ENCODE results near the gene SETD4. TPM values are rescaled to one million over a fixed set of nuclear protein-coding genes. Genes with fewer than 3 reads are reported as not detected.
A peak's percentile ranks its signal among the peaks of the same experiment; 100 is the strongest.

The SETD4 gene
- total and polyA plus RNA-seq, 4 donors: 8.1 to 30.3 (median 16.3) TPM

GRCh38 chr21:36045993-36046392, 14.3 kb downstream of the SETD4 start:
- Histone ChIP-seq H3K27me3 (ENCODE audit: control insufficient read depth in 3 of 3, insufficient read depth in 3 of 3, low read length in 2 of 3) (no peaks in the 10 kb centered on the region), H3K4me3 (no peak overlapping the region), H3K36me3 (ENCODE audit: control insufficient read depth in 4 of 4, insufficient read depth in 4 of 4, low read length in 4 of 4) (peaks cover 22 to 44% (median 27%) of the 10 kb centered on the region in 4 donors), H3K9ac (ENCODE audit: insufficient read depth in 1 of 2, low read length in 2 of 2) (no peak overlapping the region), H3K9me3 (ENCODE audit: control insufficient read depth in 4 of 4, insufficient read depth in 3 of 4, low read length in 3 of 4) (peaks cover 0 to 3% (median 0%) of the 10 kb centered on the region in 4 donors), H3K27ac (ENCODE audit: low read depth in 1 of 2, low read length in 1 of 2) (no peak overlapping the region), H3K4me1 (ENCODE audit: control insufficient read depth in 5 of 5, insufficient read depth in 5 of 5, low read length in 5 of 5) (peaks cover 0 to 2% (median 0%) of the 10 kb centered on the region in 5 donors)
- DNase-seq (no peak), ATAC-seq (ENCODE audit: insufficient read depth, low FRiP score) (no peak)
- WGBS, 2 donors: 25 to 39% methylated on average over 1 of the region's 1 CpG
- TF ChIP-seq CTCF (IDR thresholded peaks at IDR 0.05; ENCODE audit: control extremely low read depth, extremely low read depth): no peak

GRCh38 chr21:36044056-36044455, 16.3 kb downstream of the SETD4 start:
- H3K9me3 ChIP-seq (ENCODE audit: control insufficient read depth in 4 of 4, insufficient read depth in 3 of 4, low read length in 3 of 4): no peaks in the 10 kb centered on the region
- H3K9ac ChIP-seq (ENCODE audit: insufficient read depth in 1 of 2, low read length in 2 of 2): no peak overlapping the region
- H3K4me1 ChIP-seq (ENCODE audit: control insufficient read depth in 5 of 5, insufficient read depth in 5 of 5, low read length in 5 of 5): peaks cover 0 to 4% (median 0%) of the 10 kb centered on the region in 5 donors
- TF ChIP-seq CTCF (IDR thresholded peaks at IDR 0.05; ENCODE audit: control extremely low read depth, extremely low read depth): no peak
- H3K36me3 ChIP-seq (ENCODE audit: control insufficient read depth in 4 of 4, insufficient read depth in 4 of 4, low read length in 4 of 4): peaks cover 25 to 48% (median 26%) of the 10 kb centered on the region in 4 donors
- no peak overlapping the region for H3K4me3 ChIP-seq
- DNase-seq (no peak), ATAC-seq (ENCODE audit: insufficient read depth, low FRiP score) (no peak)
- H3K27ac ChIP-seq (ENCODE audit: low read depth in 1 of 2, low read length in 1 of 2): no peak overlapping the region
- no peaks in the 10 kb centered on the region for H3K27me3 ChIP-seq (ENCODE audit: control insufficient read depth in 3 of 3, insufficient read depth in 3 of 3, low read length in 2 of 3)
- 85 to 91% methylated on average over 10 of the region's 10 CpGs for WGBS, 2 donors

GRCh38 chr21:36041910-36042309, 18.4 kb downstream of the SETD4 start:
- H3K4me3 ChIP-seq: no peak overlapping the region
- H3K4me1 ChIP-seq (ENCODE audit: control insufficient read depth in 5 of 5, insufficient read depth in 5 of 5, low read length in 5 of 5): peaks cover 0 to 4% (median 0%) of the 10 kb centered on the region in 5 donors
- H3K27me3 ChIP-seq (ENCODE audit: control insufficient read depth in 3 of 3, insufficient read depth in 3 of 3, low read length in 2 of 3): no peaks in the 10 kb centered on the region
- no peaks in the 10 kb centered on the region for H3K9me3 ChIP-seq (ENCODE audit: control insufficient read depth in 4 of 4, insufficient read depth in 3 of 4, low read length in 3 of 4)
- WGBS, 2 donors: 79 to 94% methylated on average over 1 of the region's 1 CpG
- ATAC-seq (ENCODE audit: insufficient read depth, low FRiP score) (no peak), DNase-seq (no peak)
- H3K36me3 ChIP-seq (ENCODE audit: control insufficient read depth in 4 of 4, insufficient read depth in 4 of 4, low read length in 4 of 4): peaks cover 28 to 42% (median 33%) of the 10 kb centered on the region in 4 donors
- H3K27ac ChIP-seq (ENCODE audit: low read depth in 1 of 2, low read length in 1 of 2): no peak overlapping the region
- TF ChIP-seq CTCF (IDR thresholded peaks at IDR 0.05; ENCODE audit: control extremely low read depth, extremely low read depth): no peak
- no peak overlapping the region for H3K9ac ChIP-seq (ENCODE audit: insufficient read depth in 1 of 2, low read length in 2 of 2)

- no peak for DNase-seq
- Histone ChIP-seq H3K27me3 (ENCODE audit: control insufficient read depth in 3 of 3, insufficient read depth in 3 of 3, low read length in 2 of 3) (no peaks in the 10 kb centered on the region), H3K4me1 (ENCODE audit: control insufficient read depth in 5 of 5, insufficient read depth in 5 of 5, low read length in 5 of 5) (peaks cover 0 to 4% (median 0%) of the 10 kb centered on the region in 5 donors), H3K4me3 (no peak overlapping the region), H3K9ac (ENCODE audit: insufficient read depth in 1 of 2, low read length in 2 of 2) (no peak overlapping the region), H3K27ac (ENCODE audit: low read depth in 1 of 2, low read length in 1 of 2) (no peak overlapping the region), H3K36me3 (ENCODE audit: control insufficient read depth in 4 of 4, insufficient read depth in 4 of 4, low read length in 4 of 4) (peaks cover 30 to 53% (median 39%) of the 10 kb centered on the region in 4 donors), H3K9me3 (ENCODE audit: control insufficient read depth in 4 of 4, insufficient read depth in 3 of 4, low read length in 3 of 4) (no peaks in the 10 kb centered on the region)
- ATAC-seq (ENCODE audit: insufficient read depth, low FRiP score): peak; percentile 76
- 58 to 70% methylated on average over 2 of the region's 2 CpGs for WGBS, 2 donors
- no peak for TF ChIP-seq CTCF (IDR thresholded peaks at IDR 0.05; ENCODE audit: control extremely low read depth, extremely low read depth)
Measured at GRCh38 chr21:36040389-36040788, 19.9 kb downstream of the SETD4 start.
